Globus pallidus (tissue), 1 donor: ENCODE results near the gene CCR7.
"Not testable (repeated sequence)": the region's sequence is repeated elsewhere in the genome, so short reads cannot be mapped to it uniquely, and the experiment has no call there.

Source experiments
- DNase-seq: peaks from one replicate; pipeline ENCODE4 v3.0.0-alpha.2; 2015; ENCODE audit warnings: low spot score

Gene CCR7

GRCh38 chr17:40551091-40551878 is 14.0 kb downstream of the CCR7 start:
- DNase-seq, result no peak

- DNase-seq, result no peak
Observed at GRCh38 chr17:40550608-40551007, 14.7 kb downstream of the CCR7 start.

- no peak for DNase-seq
Observed at GRCh38 chr17:40548982-40549685, 16.1 kb downstream of the CCR7 start.

GRCh38 chr17:40548491-40548981 is 16.7 kb downstream of the CCR7 start:
- DNase-seq, result no peak

GRCh38 chr17:40547785-40548478 is 17.3 kb downstream of the CCR7 start:
- no peak for DNase-seq

GRCh38 chr17:40547079-40547784 is 18.0 kb downstream of the CCR7 start:
- DNase-seq, result no peak

DNA sequence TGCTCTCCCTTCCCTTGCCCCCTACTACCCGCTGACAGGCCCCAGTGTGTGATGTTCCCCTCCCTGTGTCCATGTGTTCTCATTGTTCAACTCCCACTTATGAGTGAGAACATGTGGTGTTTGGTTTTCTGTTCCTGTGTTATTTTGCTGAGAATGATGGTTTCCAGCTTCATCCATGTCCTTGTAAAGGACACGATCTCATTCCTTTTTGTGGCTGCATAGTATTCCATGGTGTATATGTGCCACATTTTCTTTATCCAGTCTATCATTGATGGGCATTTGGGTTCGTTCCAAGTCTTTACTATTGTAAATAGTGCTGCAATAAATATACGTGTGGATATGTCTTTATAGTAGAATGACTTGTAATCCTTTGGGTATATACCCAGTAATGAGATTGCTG is 18.8 kb downstream of the CCR7 start:
- not testable (repeated sequence) for DNase-seq

- DNase-seq, result no peak
Observed at GRCh38 chr17:40545660-40546059, 19.6 kb downstream of the CCR7 start.

GRCh38 chr17:40542558-40543411 is 22.5 kb downstream of the CCR7 start:
- DNase-seq, result no peak

DNA sequence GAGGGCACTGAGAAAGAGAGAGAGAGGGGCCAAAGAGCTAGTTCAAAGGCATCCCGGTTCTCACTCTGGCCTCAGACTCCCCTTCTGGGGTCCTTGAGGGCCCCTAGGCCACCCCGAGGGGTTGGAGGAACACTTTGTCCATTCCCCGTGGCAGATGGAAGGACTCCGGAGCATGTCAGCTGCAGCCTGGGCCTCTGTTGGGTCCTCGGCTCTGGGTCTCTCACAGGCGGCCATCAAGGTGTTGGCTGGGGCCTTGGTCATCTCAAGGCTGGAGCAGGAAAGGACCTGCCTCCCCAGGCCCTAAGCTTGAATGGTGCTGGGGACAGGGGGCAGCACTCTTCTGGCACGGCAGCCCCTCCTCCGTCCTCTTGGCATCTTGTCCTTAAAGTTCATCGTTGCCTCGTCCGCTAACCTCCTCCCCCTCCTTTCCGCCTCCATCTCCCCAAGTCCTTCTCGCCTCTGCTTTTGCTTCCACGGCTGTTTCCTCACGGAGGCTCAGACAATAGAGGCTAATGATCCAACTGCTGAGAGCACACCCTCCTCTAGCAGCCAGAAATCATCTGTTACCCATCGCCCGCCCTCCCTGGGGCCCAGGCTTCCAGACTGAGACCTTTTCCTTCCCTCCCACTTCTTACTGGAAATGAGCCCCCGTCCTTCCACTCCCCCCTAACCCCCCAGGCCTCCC is 23.3 kb downstream of the CCR7 start:
- DNase-seq, result no peak

GRCh38 chr17:40541060-40541872 is 24.0 kb downstream of the CCR7 start:
- DNase-seq, result no peak

GRCh38 chr17:40540448-40540847 is 24.8 kb downstream of the CCR7 start:
- no peak for DNase-seq

DNA sequence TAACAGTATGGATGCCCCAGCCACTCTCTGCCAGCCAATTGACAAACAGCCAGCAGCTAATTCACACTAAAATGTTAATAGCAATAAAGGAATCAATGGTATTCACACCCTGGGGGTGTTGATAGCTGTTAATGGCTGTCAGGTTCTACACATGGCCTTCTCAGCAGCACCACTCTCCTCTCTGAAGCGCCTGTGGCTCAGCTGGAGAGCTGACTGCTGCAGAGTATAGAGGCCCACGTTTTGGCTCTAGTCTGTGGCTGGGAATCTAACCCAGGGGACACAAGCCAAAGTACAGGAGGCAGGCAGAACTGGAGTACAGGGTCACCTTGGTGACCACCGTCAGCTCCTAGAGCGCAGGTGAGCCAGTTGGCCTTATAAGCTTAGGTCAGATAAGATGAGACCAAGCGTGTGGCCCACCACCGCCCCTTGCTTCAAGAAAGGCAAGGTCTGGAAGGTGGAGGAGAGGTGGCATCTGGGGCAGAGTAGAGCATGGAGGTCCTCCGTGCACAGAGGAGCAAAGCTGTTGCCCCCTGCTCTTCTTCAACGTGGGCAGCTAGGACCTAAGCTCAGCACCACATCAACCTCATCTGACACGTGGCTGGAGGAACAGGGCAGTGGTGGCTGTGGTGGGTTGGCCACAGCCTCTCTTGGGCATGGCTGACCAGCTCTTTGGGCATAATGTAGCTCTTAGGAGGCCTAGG is 25.4 kb downstream of the CCR7 start:
- DNase-seq, result no peak

- DNase-seq, result no peak
Observed at GRCh38 chr17:40538936-40539705, 26.2 kb downstream of the CCR7 start.

- DNase-seq, result peak; percentile 37
Observed at GRCh38 chr17:40538019-40538935, 27.0 kb downstream of the CCR7 start.

DNA sequence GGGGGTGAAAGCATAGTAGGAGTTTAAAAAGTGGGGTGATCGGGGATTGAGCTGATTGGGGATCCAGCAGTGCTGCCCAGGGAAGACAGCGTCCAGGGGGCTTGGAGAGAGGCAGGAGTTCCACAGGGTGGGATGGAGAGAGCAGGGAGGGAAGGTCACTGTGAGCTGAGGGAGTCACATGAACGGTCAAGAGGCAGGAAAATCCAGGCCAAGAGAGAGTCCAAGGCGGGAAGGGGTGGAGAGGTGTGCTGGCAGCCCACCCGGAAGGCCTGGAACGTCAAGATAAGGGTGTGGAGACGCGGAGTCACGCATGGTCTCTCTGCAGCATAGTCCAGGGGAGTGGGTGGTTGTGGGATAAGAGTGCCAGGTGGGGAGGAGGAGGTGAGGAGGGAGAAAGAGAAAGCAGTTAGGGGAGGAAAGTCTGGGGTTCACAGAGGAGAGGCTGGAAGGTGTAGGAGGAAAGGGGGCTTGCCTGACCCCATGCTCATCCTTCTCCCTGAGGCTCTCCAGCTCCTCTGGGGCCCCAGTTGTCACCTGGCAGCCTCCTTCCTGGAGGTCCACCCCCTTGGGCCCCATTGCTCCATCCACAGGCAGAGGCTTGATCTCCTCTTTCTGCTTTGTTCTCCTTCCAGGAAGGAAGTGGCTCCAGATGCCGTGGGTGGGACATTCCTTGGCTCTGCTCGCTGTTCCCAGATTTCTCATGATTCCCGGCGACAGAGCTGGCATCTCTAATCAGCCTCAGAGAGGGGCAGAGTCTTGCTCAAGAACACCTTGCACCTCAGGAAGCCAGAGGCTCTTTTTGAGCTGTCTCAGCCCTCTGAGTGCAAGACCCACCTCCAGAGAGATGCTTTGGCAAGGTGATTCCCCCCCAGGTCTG is 28.7 kb downstream of the CCR7 start:
- DNase-seq, result no peak
